Astrocyte of the cerebellum (primary cell): Measurements from ENCODE around the gene IFNL3.
"Not testable (repeated sequence)": the region's sequence is repeated elsewhere in the genome, so short reads cannot be mapped to it uniquely, and the experiment has no call there.

ENCODE experiments used
- DNase-seq: peaks from one replicate; pipeline ENCODE4 v3.0.0-alpha.2; 2011; ENCODE audit warnings: low read depth
- H3K4me3 ChIP-seq: 2 replicates; pipeline ENCODE4 v1.5.1; 2011; ENCODE audit warnings: mild to moderate bottlenecking, low read depth, low read length, moderate library complexity
- CTCF ChIP-seq: IDR thresholded peaks from 2 replicates; pipeline ENCODE4 v1.5.1; 2012; ENCODE audit warnings: low read length, low read depth, moderate library complexity, mild to moderate bottlenecking; ENCODE audit errors: missing control alignments
- in situ Hi-C: cut with HindIII; loops from 2 replicates; pipeline ENCODE4 v1.10.0; 2017; ENCODE audit warnings: low sequenced_read_pairs

The IFNL3 gene

GRCh38 chr19:39251846-39252245 lies 7.0 kb upstream of the IFNL3 start:
- DNase-seq: no peak
- TF ChIP-seq CTCF: no peak
- in situ Hi-C loops: no loop called here
- H3K4me3 ChIP-seq: no peak overlapping the region

- in situ Hi-C loops: no loop called here
- H3K4me3 ChIP-seq: no peak overlapping the region
- no peak for DNase-seq
- TF ChIP-seq CTCF: no peak
These were observed 6.3 kb upstream of the IFNL3 start for GRCh38 chr19:39251081-39251480.

GRCh38 chr19:39248806-39249205 lies 4.0 kb upstream of the IFNL3 start, which contains the start of gene IFNL4:
Gene IFNL4, minus strand, starts transcription at chr19:39248856.
- DNase-seq: no peak
- in situ Hi-C loops: no loop called here
- no peak within 1 kb of the TSS for H3K4me3 ChIP-seq
- no peak for TF ChIP-seq CTCF

GRCh38 chr19:39247701-39248664 lies 3.2 kb upstream of the IFNL3 start:
- in situ Hi-C loops: no loop called here
- TF ChIP-seq CTCF: no peak
- H3K4me3 ChIP-seq: no peak overlapping the region
- no peak for DNase-seq

GRCh38 chr19:39246951-39247669 lies 2.3 kb upstream of the IFNL3 start:
- in situ Hi-C loops: no loop called here
- no peak for DNase-seq
- TF ChIP-seq CTCF: no peak
- H3K4me3 ChIP-seq: no peak overlapping the region

- DNase-seq, H3K4me3 ChIP-seq, in situ Hi-C loops: not testable (repeated sequence)
These were observed 360 bp upstream of the IFNL3 start for GRCh38 chr19:39245166-39245565.

GRCh38 chr19:39243741-39244140 lies 1.1 kb downstream of the IFNL3 start:
- H3K4me3 ChIP-seq, DNase-seq, in situ Hi-C loops: not testable (repeated sequence)
